SK-N-SH (cell line): Measurements from ENCODE around the gene DNAJC1. TPM values are rescaled to one million over a fixed set of nuclear protein-coding genes. Genes with fewer than 3 reads are reported as not detected.

Source experiments
- CTCF ChIA-PET: fragments of 300-600, 350-600 bp; formaldehyde crosslinking; extraction: SDS; loops from one replicate; lab custom pipeline; 2021; lab: Yijun Ruan, JAX
- POLR2A ChIA-PET: fragments of 350-600 bp; sonication (Branson Sonifier 250); formaldehyde crosslinking; extraction: SDS; loops from one replicate; lab custom pipeline; 2020; ENCODE audit warnings: antibody characterized with exemption, inconsistent platforms; lab: Yijun Ruan, JAX
- DNase-seq: peaks from one replicate; pipeline ENCODE4 v3.0.0; 2012
- H2AFZ ChIP-seq: fragments of 200-600 bp; sonication (generic); 2 replicates; pipeline ENCODE4 v1.8.1; 2016; ENCODE audit warnings: antibody characterized with exemption, mild to moderate bottlenecking, low read depth
- H3F3A ChIP-seq: fragments of 200-600 bp; sonication (generic); replicated peaks from 2 replicates; pipeline ENCODE3; 2016; ENCODE audit warnings: antibody characterized with exemption, mild to moderate bottlenecking; ENCODE audit not compliant: insufficient read depth
- H3K27ac ChIP-seq, 2 experiments: fragments of 200-500 bp in 1 of 2; fragments of 200-600 bp in 1 of 2; sonication (Bioruptor generic) in 1 of 2; sonication (generic), shearing (Covaris generic) in 1 of 2; 2 replicates each; pipeline versions ENCODE4 v1.5.1 to v1.6.1; 2014 to 2016; ENCODE audit warnings: low read depth in 2 of 2, inconsistent platforms in 1 of 2, low read length in 1 of 2, mild to moderate bottlenecking in 1 of 2, mixed read lengths in 1 of 2
- H3K27me3 ChIP-seq: fragments of 200-600 bp; sonication (generic), shearing (Covaris generic); 2 replicates; pipeline ENCODE4 v1.6.1; 2016; ENCODE audit warnings: mixed run types; ENCODE audit not compliant: insufficient read depth
- H3K36me3 ChIP-seq, 2 experiments: fragments of 200-500 bp in 1 of 2; fragments of 200-600 bp in 1 of 2; sonication (Bioruptor generic) in 1 of 2; sonication (generic) in 1 of 2; replicated peaks in 1 of 2; 2 replicates each; pipeline versions ENCODE3 to v1.5.1; 2014 to 2016; ENCODE audit warnings: low read length in 1 of 2, mild to moderate bottlenecking in 1 of 2; ENCODE audit not compliant: insufficient read depth in 2 of 2, control insufficient read depth in 1 of 2
- H3K4me1 ChIP-seq, 2 experiments: fragments of 200-500 bp in 1 of 2; fragments of 200-600 bp in 1 of 2; sonication (Bioruptor generic) in 1 of 2; sonication (generic), shearing (Covaris generic) in 1 of 2; 2 replicates each; pipeline versions ENCODE4 v1.5.1 to v1.6.1; 2014 to 2016; ENCODE audit warnings: low read depth in 1 of 2, low read length in 1 of 2, mixed run types in 1 of 2; ENCODE audit not compliant: insufficient read depth in 2 of 2, control insufficient read depth in 1 of 2
- H3K4me2 ChIP-seq: fragments of 200-600 bp; sonication (generic), shearing (Covaris generic); 2 replicates; pipeline ENCODE4 v1.6.1; 2017; ENCODE audit warnings: mixed run types
- H3K4me3 ChIP-seq, 2 experiments: fragments of 200-500 bp in 1 of 2; fragments of 200-600 bp in 1 of 2; sonication (Bioruptor generic) in 1 of 2; sonication (generic), shearing (Covaris generic) in 1 of 2; 2 replicates each; pipeline versions ENCODE4 v1.5.1 to v1.8.1; 2014 to 2016; ENCODE audit warnings: low read depth in 2 of 2, inconsistent platforms in 1 of 2, low read length in 1 of 2, mild to moderate bottlenecking in 1 of 2, mixed read lengths in 1 of 2, moderate library complexity in 1 of 2
- H3K79me2 ChIP-seq: fragments of 200-600 bp; sonication (generic); 2 replicates; pipeline ENCODE4 v1.8.1; 2017; ENCODE audit warnings: mild to moderate bottlenecking; ENCODE audit not compliant: insufficient read depth
- H3K9ac ChIP-seq: fragments of 200-600 bp; sonication (generic); 2 replicates; pipeline ENCODE4 v1.6.1; 2017; ENCODE audit warnings: mixed run types
- H3K9me2 ChIP-seq: fragments of 200-600 bp; sonication (generic); 2 replicates; pipeline ENCODE4 v1.6.1; 2017; ENCODE audit warnings: mixed run types
- H3K9me3 ChIP-seq: fragments of 200-600 bp; sonication (generic); 2 replicates; pipeline ENCODE4 v1.6.1; 2017; ENCODE audit warnings: mixed run types, mild to moderate bottlenecking, moderate library complexity
- H4K20me1 ChIP-seq: fragments of 200-600 bp; sonication (generic); 2 replicates; pipeline ENCODE4 v1.6.1; 2017; ENCODE audit warnings: mild to moderate bottlenecking, mixed run types; ENCODE audit not compliant: insufficient read depth
- CHD2 ChIP-seq: fragments of 150-350 bp; IDR thresholded peaks from 2 replicates; pipeline ENCODE4 v1.6.1; 2018; ENCODE audit warnings: low read length; ENCODE audit not compliant: partially characterized antibody
- EP300 ChIP-seq, 2 experiments: IDR thresholded peaks; 2 replicates each; pipeline versions ENCODE4 v1.4.0 to v1.6.1; 2012; ENCODE audit warnings: borderline replicate concordance in 1 of 2, low read depth in 1 of 2, low read length in 1 of 2
- GATA2 ChIP-seq: sonication (generic); formaldehyde crosslinking; IDR thresholded peaks from 2 replicates; pipeline ENCODE4 v1.5.0; 2020; ENCODE audit warnings: mild to moderate bottlenecking, missing genetic modification reagents
- JUND ChIP-seq: IDR thresholded peaks from 2 replicates; pipeline ENCODE4 v1.4.0; 2012
- MAX ChIP-seq: IDR thresholded peaks from 2 replicates; pipeline ENCODE4 v1.4.0; 2012; ENCODE audit warnings: low read depth
- MEF2A ChIP-seq: IDR thresholded peaks from 2 replicates; pipeline ENCODE4 v1.4.0; 2012; ENCODE audit warnings: low read depth, borderline replicate concordance
- MXI1 ChIP-seq: IDR thresholded peaks from 2 replicates; pipeline ENCODE4 v1.6.1; 2012; ENCODE audit warnings: mild to moderate bottlenecking, low read depth, low read length, improper control_type of control experiment
- NFIC ChIP-seq: IDR thresholded peaks from 2 replicates; pipeline ENCODE4 v1.4.0; 2012; ENCODE audit warnings: borderline replicate concordance
- POLR2AphosphoS5 ChIP-seq: IDR thresholded peaks from 2 replicates; pipeline ENCODE4 v1.6.1; 2012; ENCODE audit warnings: low read depth, low read length
- RAD21 ChIP-seq: IDR thresholded peaks from 2 replicates; pipeline ENCODE4 v1.6.1; 2012; ENCODE audit warnings: mild to moderate bottlenecking, low read length
- RCOR1 ChIP-seq: fragments of 150-350 bp; IDR thresholded peaks from 2 replicates; pipeline ENCODE4 v1.6.1; 2017; ENCODE audit warnings: antibody characterized with exemption, low read length
- RFX5 ChIP-seq: IDR thresholded peaks from 2 replicates; pipeline ENCODE4 v1.6.1; 2012; ENCODE audit warnings: mild to moderate bottlenecking, improper control_type of control experiment, low read length
- RXRA ChIP-seq: IDR thresholded peaks from 2 replicates; pipeline ENCODE4 v1.4.0; 2012; ENCODE audit warnings: low read depth, mild to moderate bottlenecking, borderline replicate concordance
- SIN3A ChIP-seq: IDR thresholded peaks from 2 replicates; pipeline ENCODE4 v1.6.1; 2012; ENCODE audit warnings: low read depth, mild to moderate bottlenecking, low read length, moderate library complexity, borderline replicate concordance
- SMC3 ChIP-seq: IDR thresholded peaks from 2 replicates; pipeline ENCODE4 v1.6.1; 2012; ENCODE audit warnings: low read depth, low read length, improper control_type of control experiment
- TCF12 ChIP-seq: IDR thresholded peaks from 2 replicates; pipeline ENCODE4 v1.4.0; 2012
- TEAD4 ChIP-seq: IDR thresholded peaks from 2 replicates; pipeline ENCODE4 v1.4.0; 2012; ENCODE audit warnings: mild to moderate bottlenecking, borderline replicate concordance; ENCODE audit not compliant: insufficient read depth
- WGBS: methylation state at CpG from one replicate; pipeline ENCODE4 v1.1.6; 2017; ENCODE audit warnings: low lambda C conversion rate; 5-methylcytosine and 5-hydroxymethylcytosine counted together
- polyA plus RNA-seq, 3 experiments: library from polyadenylated mRNA; depleted of rRNA; stranded (reverse); fragments of >200 nt; gene quantifications; 2 replicates each; pipeline ENCODE4 v1.2.3, GENCODE V29; 2012
- TF ChIP-seq, protein P1 (sequence below): IDR thresholded peaks from 2 replicates; pipeline ENCODE4; 2012
- TF ChIP-seq, protein P2 (sequence below): fragments of 200-600 bp; sonication (generic); IDR thresholded peaks from 2 replicates; pipeline ENCODE4 v1.6.1; 2017; ENCODE audit warnings: antibody characterized with exemption, mild to moderate bottlenecking, moderate library complexity

The DNAJC1 gene
- polyA plus RNA-seq, 1 of the 3 experiments (the other 2 are of a cell fraction): 9.3 TPM

GRCh38 chr10:21724687-21725367 is 278.7 kb downstream of the DNAJC1 start:
- TF ChIP-seq POLR2AphosphoS5: peak; percentile 59; the same call in 1 of the 2 replicates
- TF ChIP-seq RFX5: no peak
- TF ChIP-seq RAD21: no peak
- peak; percentile 67; the same call in 1 of the 2 replicates for TF ChIP-seq RCOR1
- 0 out of 2 replicates have a peak, but pooled peaks have one; percentile 15 for TF ChIP-seq MEF2A
- TF ChIP-seq NFIC: peak; percentile 99
- TF ChIP-seq SIN3A: peak; percentile 65; the same call in 1 of the 2 replicates
- TF ChIP-seq GATA2 (CRISPR knock-in tag): peak; percentile 53
- TF ChIP-seq EP300 (IDR thresholded peaks at IDR 0.05; ENCODE audit: borderline replicate concordance in 1 of 2, low read depth in 1 of 2, low read length in 1 of 2): peak; percentile 31 to 68; a peak in 2 of 4 replicates
- TF ChIP-seq CHD2: peak; percentile 10
- peak; percentile 43; the same call in 1 of the 2 replicates for TF ChIP-seq TEAD4
- peak; percentile 16; the same call in 1 of the 2 replicates for TF ChIP-seq MXI1
- peak; percentile 41 for TF ChIP-seq JUND
- TF ChIP-seq RXRA: peak; percentile 56; the same call in 1 of the 2 replicates
- TF ChIP-seq MAX: peak; percentile 51
- TF ChIP-seq, protein P1, sequence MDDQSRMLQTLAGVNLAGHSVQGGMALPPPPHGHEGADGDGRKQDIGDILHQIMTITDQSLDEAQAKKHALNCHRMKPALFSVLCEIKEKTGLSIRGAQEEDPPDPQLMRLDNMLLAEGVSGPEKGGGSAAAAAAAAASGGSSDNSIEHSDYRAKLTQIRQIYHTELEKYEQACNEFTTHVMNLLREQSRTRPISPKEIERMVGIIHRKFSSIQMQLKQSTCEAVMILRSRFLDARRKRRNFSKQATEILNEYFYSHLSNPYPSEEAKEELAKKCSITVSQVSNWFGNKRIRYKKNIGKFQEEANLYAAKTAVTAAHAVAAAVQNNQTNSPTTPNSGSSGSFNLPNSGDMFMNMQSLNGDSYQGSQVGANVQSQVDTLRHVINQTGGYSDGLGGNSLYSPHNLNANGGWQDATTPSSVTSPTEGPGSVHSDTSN: peak; percentile 64
- TF ChIP-seq, protein P2, sequence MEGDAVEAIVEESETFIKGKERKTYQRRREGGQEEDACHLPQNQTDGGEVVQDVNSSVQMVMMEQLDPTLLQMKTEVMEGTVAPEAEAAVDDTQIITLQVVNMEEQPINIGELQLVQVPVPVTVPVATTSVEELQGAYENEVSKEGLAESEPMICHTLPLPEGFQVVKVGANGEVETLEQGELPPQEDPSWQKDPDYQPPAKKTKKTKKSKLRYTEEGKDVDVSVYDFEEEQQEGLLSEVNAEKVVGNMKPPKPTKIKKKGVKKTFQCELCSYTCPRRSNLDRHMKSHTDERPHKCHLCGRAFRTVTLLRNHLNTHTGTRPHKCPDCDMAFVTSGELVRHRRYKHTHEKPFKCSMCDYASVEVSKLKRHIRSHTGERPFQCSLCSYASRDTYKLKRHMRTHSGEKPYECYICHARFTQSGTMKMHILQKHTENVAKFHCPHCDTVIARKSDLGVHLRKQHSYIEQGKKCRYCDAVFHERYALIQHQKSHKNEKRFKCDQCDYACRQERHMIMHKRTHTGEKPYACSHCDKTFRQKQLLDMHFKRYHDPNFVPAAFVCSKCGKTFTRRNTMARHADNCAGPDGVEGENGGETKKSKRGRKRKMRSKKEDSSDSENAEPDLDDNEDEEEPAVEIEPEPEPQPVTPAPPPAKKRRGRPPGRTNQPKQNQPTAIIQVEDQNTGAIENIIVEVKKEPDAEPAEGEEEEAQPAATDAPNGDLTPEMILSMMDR: no peak
- TF ChIP-seq SMC3: no peak
- peak; percentile 83 for TF ChIP-seq TCF12
- POLR2A ChIA-PET: interaction anchor here (0.6 to 1.8 kb wide), 3 partner anchors 175 to 205 kb away, joined by 3 to 14 read pairs (median 6); partner anchors contain the start of gene SKIDA1
- H3K27ac ChIP-seq: peak overlapping the region; percentile 62 to 87

More at GRCh38 chr10:21724687-21725367, 278.7 kb downstream of the DNAJC1 start:
- Histone ChIP-seq H3K4me3 (no peak overlapping the region), H3K4me1 (peaks cover 39 to 44% of the 10 kb centered on the region in 2 experiments), H3F3A (peaks cover 22% of the 10 kb centered on the region), H3K9ac (no peak overlapping the region), H3K9me3 (no peaks in the 10 kb centered on the region), H2AFZ (no peak overlapping the region), H3K27me3 (no peaks in the 10 kb centered on the region), H4K20me1 (peaks cover 22% of the 10 kb centered on the region), H3K9me2 (no peaks in the 10 kb centered on the region), H3K36me3 (peaks cover 19 to 41% of the 10 kb centered on the region in 2 experiments), H3K79me2 (peaks cover 15% of the 10 kb centered on the region), H3K4me2 (peak overlapping the region; percentile 22; the same call in 1 of the 2 replicates)
- 1% methylated on average over 4 of the region's 4 CpGs for WGBS
- DNase-seq: peak; percentile 61
- CTCF ChIA-PET: interaction anchor here (0.7 to 3.3 kb wide), 6 partner anchors 8 to 229 kb away, joined by 3 to 18 read pairs (median 4); no protein-coding TSS in a partner anchor
